GM18873 (cell line): ENCODE results near the gene GKN2.

Experiments
- ATAC-seq: cut with Tn5 transposase; IDR thresholded peaks from one replicate; pipeline ENCODE4 v1.9.1; 2021; ENCODE audit warnings: mild to moderate bottlenecking, moderate library complexity, moderate number of reproducible peaks; ENCODE audit not compliant: unreplicated experiment, low FRiP score

GKN2 gene

DNA sequence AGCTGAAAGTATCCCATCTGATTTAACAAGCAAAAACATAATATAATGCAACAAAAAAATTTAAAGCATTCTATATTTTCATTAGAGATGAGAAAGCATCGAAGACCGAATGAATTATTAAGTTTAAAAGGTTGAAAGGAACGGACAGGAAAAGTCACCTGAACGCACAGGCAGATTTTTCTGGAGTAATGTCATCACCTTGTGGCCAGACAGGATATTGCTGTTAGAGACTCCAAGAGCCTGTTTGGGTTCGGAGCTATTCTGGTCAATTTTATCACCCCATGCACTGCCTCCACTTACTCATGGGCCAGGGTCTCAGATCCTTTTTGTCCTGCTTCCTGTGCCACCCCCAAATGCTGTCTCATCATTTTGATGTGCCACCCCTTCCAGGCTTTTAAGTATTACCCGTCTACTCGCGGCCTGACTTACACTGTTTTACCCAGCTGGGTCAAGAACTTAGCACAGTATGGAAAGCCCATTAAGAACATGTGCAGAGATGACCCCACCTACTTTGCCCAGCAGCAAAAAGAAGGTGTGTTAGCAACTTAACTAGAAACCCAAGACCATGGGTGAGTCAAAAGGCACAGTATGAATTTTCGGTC lies 27.3 kb downstream of the GKN2 start:
- ATAC-seq = no peak

DNA sequence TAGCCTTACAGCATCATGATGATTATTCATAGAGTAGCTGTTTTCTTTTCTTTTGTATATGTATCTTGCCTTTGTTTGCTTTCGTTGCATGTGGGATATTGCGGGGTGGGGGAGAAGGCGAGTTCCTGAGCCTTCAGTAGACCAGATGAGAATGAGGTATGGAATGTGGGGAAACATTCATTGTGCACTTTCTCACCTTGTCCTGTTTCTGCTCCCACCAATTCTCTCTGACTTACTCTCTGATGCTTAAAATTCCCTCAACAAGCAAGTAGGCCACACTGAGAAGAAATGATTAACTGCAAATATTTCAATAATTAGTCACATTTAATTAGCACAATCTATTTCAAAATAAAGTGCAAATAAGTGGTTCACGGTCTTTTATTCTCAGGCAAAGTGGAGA lies 31.0 kb downstream of the GKN2 start:
- no peak for ATAC-seq

GRCh38 chr2:68920481-68921170 lies 32.1 kb downstream of the GKN2 start:
- ATAC-seq = no peak

DNA sequence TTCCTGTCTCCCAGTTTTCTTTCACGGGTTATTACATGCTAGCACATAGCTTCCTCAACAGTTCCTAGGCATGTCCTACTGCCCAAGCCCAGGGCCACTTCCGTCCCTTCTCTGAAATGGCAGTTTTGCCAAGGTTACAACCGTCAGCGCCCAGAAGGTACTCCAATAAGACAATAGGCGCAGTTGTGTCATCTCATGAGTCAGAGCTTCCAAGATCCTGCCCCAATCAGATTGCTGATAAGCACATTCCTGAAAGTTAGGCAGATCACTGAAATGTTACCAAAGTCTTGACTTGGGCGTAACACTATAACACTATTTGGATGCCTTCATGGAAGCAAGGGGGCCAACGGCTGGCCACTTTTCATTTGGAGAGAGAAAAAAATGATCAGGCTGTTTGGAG lies 34.2 kb downstream of the GKN2 start:
- no peak for ATAC-seq

- no peak for ATAC-seq
These were observed 35.5 kb downstream of the GKN2 start for GRCh38 chr2:68917034-68917718.

DNA sequence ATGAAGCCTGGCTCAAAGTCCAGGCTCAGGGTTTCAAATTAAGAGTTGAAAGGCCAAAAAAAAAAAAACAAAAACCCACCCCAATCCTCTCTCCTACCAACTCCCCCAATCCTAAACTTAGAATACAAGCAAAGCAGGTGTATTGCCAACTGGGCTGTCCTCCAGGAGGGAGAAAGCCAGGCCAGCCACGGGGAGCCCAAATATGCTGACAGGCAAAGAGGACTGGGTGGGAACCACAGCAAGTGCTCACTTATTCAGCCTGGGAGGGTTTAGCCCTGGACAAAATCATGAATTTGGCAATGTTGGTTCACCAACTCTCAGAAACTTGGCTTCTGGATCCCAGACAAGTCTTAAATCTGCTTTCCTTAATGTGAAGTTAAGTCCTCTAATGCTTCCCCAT lies 36.5 kb downstream of the GKN2 start:
- no peak for ATAC-seq

GRCh38 chr2:68915393-68915792 lies 37.3 kb downstream of the GKN2 start:
- ATAC-seq = no peak

GRCh38 chr2:68913359-68913758 lies 39.3 kb downstream of the GKN2 start:
- no peak for ATAC-seq

GRCh38 chr2:68912732-68913131 lies 40.0 kb downstream of the GKN2 start:
- ATAC-seq = no peak

DNA sequence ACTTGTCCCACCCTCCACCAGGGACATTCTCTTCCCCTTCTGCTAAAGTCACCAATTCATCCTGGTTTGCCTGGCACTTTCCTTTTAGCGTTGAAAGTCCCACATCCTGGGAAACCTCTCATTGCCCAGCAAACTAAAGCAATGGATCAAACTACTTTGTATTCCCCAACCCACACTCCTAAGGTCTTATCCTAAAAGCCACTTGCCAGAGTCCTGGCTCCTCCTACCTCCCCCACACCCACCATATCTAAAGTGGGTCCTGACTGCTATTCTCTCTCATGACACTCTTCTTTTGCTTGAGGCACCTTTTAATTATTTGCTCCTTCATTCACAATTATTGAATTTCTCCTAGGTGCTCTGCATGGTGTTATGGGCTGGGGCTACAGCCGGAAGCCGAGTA lies 40.6 kb downstream of the GKN2 start:
- no peak for ATAC-seq

- ATAC-seq = no peak
These were observed 41.0 kb downstream of the GKN2 start for GRCh38 chr2:68911709-68912108.

- ATAC-seq = no peak
These were observed 41.4 kb downstream of the GKN2 start for GRCh38 chr2:68911246-68911645.

DNA sequence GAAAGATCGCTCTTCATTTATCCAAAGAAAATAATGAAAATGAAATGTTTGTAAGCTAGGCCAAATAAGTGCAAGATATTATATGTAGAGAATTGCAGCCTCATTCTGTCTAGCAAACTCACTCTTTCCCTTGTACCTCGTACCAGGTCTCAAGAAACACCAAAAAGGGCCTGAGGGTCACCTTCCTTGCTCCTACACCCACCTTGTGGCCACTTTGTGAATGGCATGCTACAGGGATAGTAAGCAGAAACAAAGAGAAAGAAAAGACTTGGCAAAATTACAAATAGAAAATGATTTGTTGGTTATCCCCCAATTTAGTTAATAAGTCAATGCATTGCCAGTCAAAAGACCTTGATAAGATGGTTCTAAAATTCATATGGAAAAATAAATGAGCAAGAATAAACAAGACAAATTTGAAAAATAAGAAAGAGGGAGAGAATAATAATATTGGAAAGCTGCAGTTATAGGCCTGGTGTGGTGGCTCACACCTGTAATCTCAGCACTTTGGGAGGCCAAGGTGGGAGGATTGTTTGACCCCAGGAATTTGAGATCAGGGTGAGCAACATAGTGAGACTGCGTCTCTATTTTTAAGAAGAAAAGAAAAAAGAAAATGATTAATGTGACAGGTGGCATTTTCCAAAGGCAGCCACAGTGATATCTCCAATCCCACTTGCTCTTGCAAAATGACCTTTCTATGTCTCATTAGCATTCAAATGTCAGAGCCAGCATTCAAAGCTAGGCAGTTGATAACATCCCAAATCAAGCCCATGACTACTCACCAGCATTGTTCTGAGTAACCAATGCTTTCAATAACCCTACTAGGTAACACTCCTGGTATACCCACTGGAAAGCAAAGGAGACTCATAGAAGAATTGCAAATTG lies 42.7 kb downstream of the GKN2 start:
- ATAC-seq = peak; percentile 39

- peak; percentile 94 for ATAC-seq
These were observed 44.2 kb downstream of the GKN2 start for GRCh38 chr2:68908392-68908970.

- no peak for ATAC-seq
These were observed 44.8 kb downstream of the GKN2 start for GRCh38 chr2:68907920-68908253.

- no peak for ATAC-seq
These were observed 45.3 kb downstream of the GKN2 start for GRCh38 chr2:68907232-68907919.

- no peak for ATAC-seq
These were observed 46.0 kb downstream of the GKN2 start for GRCh38 chr2:68906716-68907115.

- ATAC-seq = no peak
These were observed 47.6 kb downstream of the GKN2 start for GRCh38 chr2:68905116-68905515.

DNA sequence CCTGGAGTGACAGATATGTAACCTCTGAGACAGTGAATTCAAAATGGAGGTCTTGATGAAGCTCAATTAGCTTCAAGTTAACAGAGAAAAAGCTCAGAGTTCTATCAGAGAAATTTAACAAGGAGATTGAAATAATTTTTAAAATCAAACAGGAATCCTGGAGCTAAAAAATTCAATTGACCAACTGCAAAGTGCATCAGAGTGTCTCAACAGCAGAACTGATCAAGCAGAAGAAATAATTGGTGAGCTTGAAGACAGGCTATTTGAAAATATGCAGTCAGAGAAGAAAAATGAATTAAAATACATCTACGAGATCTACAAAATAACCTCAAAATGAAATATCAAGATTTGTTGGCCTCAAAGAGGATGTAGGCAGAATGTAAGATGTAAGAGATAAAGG lies 51.1 kb downstream of the GKN2 start:
- no peak for ATAC-seq

GRCh38 chr2:68901199-68901514 lies 51.5 kb downstream of the GKN2 start:
- ATAC-seq = no peak
